HG03045 (cell line): ENCODE measurements around the gene ADIRF.

Experiments
- ATAC-seq: cut with Tn5 transposase; IDR thresholded peaks from one replicate; pipeline ENCODE4 v1.9.1; 2021; ENCODE audit warnings: mild to moderate bottlenecking, moderate library complexity; ENCODE audit not compliant: unreplicated experiment

Gene ADIRF

DNA sequence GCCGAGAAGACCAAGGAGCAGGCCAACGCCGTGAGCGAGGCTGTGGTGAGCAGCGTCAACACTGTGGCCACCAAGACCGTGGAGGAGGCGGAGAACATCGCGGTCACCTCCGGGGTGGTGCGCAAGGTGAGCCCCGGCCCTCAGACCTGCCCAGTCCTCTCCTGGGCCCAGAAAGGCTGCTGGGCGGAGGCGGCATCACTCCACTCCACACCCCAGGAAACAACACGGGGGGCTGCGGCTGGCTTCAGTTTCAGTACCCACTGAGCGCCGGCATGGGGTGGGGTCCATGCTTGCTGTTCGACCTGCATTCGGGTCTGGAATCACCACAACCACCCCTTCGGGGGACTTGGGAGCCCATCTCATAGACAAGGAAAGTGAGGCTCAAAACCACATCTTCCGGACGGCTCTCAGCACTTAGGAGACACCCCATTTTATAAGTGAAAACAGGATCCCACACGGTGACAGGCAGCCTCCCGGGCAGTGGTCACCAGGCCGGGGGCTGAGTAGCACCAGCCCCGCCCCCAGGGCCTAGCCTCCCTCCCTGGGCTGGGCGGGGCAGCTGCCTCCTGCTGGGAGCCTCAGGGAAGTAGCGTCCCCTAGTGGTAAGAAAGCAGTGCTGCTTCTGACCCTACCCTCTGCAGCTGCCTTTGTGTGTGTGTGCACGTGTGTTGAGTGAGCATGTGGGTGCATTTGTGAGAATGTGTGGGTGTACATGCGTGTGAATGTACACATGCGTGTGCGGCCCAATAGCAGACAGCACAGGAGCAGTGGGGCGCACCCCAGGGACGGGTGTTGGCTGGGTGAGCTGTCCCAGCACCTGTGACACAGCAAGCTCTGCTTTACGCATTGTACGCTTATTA is 8.0 kb upstream of the ADIRF start:
- peak; percentile 47 for ATAC-seq

DNA sequence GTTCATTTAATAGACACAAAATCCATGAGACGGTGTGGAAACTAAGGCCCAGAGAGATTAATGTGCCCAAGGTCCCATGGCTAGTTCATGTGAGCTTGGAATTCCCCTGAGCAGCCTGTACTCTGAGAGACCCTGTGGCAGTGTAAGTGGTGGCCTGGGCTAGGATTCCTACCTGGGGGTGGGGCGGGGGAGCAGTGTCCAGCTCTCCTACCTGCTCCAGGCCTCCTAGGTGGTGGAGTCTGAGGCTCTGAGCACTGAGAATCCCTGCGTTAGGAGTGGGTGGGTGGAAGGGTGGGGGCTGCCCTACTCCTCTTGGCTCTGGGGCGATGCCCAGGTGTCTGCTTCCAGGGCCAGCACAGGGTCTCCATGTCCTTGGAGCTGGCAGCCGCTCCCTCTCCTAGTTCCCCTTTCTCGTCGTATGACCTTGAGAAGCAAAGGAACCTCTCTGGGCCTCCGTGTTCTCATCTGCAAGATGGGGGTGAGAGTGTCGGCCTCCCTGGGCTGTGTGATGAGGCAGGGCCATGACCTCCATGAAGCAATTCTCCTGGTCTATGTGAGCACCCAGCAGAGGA is 7.3 kb upstream of the ADIRF start:
- ATAC-seq, result no peak

DNA sequence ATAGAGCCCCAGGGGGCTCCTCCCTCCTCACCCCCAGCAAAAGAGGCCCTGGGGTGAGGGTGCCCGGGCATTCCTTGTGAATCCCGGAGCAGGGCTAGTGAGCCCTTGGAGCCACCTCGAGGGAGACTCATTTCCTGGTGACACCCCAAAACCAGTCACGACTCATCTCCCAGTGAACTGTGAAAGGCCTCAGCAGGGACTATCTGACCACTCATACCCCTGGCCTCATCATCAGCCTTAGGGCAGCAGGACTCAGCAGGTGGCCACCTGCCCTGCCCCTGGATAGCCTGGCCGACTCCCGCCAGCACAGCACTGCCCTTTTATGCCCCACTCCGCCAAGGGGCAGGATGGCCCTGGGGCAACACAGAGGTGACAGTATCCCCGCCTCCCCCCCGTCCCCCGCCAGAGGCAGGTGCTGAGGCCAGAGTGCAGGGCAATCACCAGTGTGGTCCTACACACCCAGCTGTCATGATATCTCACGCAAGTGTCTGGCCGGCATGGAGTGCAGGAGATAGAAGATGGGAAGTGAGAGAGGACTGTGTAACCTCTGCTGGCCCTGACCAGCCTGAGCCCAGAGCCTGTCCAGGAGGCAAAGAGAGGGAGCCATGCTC is 6.7 kb upstream of the ADIRF start:
- ATAC-seq, result no peak

DNA sequence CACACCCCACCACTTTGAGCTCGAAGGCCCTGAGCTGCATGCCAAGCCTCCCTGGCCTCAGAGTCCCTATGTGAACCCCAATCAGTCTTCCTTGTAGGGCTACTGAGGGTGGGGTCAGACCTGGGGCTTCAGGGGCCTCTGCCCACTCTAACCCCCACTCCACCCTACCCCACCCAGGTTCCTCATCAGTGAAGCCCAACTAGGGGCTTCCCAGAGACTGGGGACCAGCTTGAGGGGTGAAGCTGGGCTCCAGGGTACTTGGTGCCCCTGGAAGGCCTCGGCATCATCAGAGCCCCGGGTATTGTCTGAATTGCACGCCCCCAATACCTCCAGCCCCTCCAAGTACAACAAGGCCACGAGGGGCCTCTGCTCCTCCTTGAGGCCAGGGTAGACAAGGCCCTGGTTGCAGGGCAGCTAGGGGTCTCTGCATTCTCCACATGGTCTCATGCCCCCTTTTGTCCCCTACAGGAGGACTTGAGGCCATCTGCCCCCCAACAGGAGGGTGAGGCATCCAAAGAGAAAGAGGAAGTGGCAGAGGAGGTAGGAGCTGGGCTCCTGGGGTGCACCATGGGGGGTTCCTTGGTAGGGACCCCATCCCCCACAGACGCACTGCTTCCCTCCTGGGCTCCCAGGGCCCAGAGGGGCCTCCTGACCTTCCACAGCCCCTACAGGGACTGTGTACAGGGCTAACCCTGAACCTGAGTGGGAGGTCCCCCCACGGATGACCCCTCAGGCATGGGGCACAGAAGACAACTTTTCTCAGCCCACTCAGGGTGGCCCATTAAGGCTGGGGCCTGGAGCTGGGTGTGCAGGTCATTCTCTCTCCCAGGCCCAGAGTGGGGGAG is 5.9 kb upstream of the ADIRF start:
- ATAC-seq, result no peak

DNA sequence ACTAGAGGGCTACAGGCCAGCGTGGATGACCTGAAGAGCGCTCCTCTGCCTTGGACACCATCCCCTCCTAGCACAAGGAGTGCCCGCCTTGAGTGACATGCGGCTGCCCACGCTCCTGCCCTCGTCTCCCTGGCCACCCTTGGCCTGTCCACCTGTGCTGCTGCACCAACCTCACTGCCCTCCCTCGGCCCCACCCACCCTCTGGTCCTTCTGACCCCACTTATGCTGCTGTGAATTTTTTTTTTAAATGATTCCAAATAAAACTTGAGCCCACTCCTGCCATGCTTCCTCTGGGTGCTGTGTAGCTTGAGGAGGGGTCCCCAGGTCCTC is 5.3 kb upstream of the ADIRF start:
- no peak for ATAC-seq

DNA sequence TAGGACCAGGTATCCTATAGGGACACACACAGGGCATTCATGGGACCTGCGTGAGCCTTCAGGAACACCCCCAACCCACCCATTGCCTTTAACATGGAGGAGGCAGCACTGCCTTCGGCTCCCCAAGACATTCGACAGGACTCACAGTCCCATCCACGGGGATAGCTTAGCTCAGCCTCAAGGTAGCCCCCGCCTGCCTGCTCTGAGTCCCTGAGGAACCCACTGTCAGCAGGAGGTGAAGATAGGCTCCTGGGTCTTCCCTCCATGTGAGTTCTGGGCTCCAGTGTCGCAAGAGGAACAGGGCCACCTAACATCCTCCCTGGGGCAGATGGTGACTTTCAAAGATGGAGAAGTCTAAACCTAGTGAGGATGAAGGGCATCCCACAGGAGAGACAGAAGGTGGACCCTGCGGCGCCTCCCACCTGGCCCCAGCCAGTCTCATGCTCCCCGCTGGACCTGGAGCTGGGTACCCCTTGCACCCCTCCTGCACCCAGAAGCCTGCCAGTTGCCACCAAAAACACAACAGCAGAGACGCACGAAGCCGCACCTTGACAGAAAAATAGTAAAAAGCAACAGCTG is 4.9 kb upstream of the ADIRF start:
- ATAC-seq, result no peak

DNA sequence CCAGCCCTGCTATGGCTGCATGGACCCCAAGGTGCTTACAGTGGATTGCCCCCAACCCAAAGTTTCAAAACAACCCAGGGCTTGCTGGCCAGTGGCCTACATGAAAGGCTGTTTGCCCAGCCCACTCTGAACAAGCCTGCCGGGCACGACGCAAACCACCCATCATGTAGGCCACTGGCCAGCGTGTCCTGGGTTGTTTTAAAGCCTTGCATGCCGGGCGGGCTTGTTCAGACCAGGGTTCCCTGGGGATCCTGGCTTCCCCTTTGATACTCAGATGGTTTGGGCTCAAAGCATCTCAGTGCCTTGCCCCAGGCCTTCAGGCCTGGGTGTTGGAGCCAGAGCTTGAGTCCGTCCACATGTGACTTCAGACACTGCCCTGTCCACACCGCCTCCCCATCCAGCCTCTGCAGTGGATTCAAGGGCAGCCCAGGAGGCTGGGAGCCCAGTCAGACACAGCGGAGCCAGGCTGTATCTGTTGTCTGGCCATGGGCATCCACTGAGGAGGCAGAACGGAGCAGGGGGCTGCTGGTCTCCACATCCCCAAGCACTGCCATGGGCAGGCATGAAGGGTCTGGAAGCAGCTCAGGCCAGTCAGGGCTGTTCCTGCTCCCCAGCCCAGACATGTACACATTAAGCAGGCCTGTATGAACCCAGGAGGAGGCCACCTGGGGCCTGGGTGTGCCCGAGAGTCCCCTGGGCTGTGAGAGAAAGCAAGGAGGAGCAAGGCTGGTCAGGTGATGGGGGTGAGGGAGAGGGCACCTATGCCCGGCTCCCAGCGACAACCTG is 4.0 kb upstream of the ADIRF start:
- ATAC-seq, result no peak

DNA sequence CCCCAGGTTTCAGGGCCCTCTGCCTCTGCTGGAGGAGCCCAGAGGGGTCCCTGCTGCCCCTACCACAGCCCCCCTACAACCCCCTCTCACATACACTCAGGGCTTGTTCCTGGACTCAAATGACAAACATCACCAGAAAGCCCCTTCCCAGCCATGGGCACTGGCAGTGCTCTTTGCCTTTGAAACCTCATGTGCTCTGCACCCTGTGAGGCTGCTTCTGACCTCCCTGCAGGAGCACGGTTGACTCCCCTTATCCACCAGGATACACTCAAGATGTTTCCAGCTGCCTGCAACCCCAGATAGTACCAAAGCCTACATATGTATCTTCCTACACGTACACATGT is 3.5 kb upstream of the ADIRF start:
- no peak for ATAC-seq

DNA sequence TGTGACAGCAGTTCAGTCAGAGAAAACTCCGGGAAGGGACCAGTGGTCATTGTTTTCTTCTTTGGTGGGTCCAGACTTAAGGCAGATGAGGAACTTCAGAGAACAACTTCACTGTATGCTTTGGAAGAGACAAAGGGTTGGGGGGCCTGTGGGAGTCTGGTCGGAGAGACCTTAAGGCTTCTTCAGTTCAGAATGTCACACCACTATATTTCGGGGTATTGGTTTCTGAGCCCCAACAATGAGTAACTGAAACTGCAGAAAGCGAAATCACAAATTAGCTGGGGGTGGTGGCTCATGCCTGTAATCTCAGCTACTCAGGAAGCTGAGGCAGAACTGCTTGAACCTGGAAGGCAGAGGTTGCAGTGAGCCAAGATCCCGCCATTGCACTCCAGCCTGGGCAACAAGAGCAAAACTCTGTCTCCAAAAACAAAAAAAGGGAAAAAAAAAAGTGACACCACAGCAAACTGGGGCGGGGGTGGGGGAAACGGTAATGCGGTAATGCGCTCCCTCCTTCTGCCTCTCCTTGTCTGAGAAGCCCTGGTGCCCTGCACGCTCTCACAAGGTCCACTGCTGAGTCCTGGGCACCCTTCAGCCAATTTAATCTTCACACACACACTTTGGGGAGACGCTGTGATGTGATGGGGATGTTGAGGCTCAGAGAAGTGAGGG is 2.2 kb upstream of the ADIRF start:
- ATAC-seq, result peak; percentile 33

DNA sequence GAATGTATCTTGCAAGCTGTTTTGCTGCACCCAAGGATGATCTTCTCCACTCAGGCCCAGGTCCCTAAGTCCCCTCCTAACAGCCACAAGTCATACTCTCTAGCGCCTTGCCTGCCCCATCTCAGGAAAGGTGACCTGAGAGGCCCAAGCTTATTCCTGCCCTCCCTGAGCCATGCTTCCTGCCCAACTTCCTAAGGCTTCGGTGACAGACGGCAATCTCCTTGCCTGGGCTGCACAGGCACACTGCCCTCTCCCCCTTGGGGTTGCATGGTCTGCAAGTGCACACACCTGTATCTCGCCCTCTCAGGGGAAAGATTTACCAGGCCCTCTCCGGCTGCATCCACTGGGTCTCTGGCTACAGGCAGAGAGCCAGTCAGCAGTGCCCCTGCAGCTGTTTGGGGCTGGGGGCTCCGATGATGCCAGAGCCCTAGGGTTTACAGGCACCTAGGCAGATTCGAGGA is 771 bp upstream of the ADIRF start:
- no peak for ATAC-seq

DNA sequence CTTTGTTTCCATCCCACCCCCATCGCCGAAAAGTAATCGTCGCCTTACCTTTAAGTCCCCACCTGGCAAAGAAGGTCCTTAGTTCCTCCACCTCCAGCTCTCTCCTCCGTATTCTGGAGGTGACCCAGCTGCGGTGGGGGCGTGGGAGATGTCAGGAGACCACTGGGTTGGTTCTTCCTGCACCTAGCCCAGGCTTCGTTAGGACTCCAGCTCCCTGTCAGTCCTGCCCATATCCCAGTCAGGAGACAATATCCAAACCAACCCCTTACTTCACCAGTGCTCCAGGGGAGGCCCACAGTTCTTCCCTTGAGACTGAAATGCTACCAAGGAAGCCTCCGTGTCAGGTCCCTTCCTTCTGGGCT is 693 bp downstream of the ADIRF start:
- no peak for ATAC-seq

DNA sequence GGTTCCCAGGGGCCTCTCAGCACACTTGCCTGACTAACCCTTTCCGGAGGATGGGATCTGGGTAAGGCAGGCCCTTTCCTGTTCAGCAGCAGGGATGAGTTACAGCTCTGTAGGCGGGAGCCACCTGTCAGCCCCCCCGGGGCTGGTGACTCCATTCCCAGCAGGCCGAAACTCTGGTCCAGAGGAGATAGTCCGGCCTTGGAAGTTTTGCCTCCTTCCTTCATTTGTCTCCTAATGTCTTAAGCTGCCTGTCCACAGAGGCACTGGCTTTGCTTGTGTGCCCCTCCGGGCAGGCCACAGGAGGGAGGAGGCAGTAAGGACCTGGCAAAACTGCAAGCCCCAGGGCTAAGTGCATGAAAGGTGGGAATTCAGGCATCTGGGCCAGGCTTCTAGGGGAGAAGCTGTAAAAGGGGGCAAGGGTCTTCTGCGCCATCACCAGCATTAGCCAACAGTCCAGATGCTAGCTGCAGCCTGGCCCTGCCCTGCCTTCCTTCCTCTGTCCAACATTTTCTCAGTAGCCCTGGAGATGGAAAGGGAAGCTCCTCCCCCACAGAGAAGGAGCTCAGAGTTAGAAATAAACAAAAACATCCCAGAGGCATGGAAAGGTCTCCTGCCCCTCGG is 1.2 kb downstream of the ADIRF start:
- no peak for ATAC-seq

DNA sequence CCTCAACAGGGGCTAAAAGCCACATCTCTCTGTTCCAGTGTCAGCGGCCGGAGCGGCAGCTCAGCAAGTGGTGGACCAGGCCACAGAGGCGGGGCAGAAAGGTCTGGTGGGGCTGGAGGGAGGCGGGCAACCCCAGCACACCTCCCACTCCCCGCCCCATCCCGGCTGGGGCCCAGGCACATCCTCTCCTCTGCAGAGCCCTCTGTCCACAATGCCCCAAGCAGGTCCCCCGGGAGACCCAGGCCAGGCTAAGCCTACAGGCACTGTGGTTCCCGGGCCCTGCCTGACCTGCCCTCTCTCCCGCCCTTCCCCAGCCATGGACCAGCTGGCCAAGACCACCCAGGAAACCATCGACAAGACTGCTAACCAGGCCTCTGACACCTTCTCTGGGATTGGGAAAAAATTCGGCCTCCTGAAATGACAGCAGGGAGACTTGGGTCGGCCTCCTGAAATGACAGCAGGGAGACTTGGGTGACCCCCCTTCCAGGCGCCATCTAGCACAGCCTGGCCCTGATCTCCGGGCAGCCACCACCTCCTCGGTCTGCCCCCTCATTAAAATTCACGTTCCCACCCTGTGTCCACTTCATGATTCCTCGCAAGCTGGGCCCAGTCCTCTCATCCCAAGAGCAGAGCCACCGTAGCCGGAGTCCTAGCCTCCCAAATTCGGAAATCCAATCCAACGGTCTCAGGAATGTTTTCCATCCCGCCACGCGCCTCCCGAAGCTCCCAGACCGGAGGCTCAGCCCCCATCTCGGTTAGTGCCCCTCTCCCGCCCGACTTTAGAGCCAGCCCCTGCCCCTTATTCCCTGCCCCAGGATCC is 2.1 kb downstream of the ADIRF start:
- no peak for ATAC-seq

DNA sequence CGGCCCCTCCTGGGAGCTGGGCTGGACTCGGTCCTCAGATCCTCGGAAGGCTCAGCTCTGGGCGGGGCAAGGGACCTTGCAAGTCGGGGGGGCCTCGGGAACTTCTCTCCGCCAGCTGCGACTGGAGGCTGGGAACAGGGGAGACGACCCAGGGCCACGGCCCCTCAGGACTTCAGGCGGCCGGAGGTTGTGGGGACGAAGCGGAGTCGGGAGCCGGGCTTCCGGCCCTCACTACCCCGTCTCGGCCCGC is 2.6 kb downstream of the ADIRF start:
- no peak for ATAC-seq

DNA sequence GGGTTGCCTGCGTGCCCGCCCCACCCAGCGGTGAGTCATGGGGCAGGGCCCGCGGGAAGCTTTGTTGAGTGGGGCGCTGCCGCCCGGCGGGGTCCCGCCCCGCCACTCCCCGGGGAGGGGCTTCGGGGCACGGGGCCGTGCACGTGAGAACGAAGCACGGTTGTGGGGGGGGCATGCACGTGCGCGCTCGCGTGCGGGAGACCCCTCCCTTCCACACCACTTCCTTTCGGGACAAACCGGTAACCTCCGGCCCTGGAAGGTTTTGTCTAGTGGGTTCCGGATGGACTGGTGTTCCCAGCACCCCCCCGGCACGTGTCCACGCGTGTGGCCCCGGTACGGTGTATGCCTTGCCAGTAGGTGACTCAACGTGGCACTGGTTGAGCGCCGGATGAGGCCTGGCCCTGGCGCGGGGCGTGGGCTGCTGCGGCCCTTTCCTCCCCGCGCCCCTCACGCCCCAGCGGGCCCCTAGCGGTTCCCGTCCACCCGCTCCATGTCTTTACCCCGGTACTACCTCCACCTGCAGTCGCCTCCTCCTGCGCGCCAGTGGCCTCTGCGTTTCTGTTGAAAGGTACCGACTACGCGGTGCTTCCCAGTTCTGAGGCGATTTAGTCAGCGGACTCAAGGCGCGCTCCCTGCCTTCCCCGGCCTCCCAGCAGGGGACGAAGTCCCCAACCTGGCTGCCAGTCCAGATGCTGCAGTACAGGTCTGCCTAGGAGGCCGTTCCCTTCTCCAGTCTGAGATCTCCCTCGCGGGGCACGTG is 3.1 kb downstream of the ADIRF start:
- ATAC-seq, result peak; percentile 78

DNA sequence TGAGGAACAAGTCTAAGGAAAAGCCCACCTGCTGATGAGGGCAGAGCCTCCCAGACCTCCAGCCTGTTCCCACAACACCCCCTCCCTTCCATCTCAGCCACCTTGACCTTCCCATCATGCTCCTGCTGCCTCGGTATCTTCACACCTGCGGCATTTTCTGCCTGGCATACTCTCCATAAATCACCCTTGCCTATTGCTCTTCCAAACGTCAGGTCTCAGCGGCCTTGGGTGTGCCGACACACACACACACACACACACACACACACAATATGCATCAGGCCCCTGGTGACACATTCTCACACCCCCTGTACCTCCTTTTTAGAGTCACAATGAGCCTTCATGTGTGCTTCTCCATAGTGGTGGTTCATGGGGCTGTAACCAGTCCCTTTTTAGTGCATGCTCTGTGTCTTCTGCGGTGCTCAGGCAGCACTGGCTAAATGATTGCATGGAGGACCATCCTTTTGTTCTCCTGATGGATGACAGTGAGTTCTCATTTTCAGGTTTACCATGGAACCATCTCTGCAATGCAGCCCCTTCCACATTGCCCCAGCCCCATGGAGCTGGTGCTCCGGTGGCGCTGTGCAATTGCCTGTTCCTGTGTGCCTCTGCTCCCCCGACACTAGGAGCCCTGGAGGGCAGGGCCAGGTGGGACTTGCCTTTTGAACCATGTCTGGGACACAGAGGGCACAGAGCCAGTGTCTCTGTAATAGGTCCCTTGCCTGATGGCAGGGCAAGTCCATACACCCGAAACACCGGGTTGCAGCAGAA is 4.5 kb downstream of the ADIRF start:
- no peak for ATAC-seq

DNA sequence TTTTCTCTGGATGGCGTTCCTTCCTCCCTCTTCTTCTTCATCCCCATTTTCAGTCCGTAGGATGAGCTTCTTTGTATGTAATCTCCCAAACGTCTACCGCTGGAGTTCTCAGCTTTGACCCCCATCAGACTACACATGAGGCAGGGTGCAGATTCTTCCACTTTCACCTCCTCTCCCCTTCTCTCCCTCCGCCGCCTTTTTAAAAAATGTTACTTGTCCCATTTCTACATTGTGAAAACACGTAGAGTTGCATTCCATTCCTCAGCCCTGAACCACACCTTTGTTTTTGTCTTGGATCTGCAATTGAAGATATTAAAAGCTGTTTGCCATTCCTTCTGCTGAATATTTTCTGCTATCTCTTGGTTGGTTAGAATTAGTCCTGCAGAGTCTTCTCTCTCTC is 6.2 kb downstream of the ADIRF start:
- no peak for ATAC-seq
